Activated naive CD8-positive, alpha-beta T cell (primary cell): ENCODE results near the gene RUSC2.
A peak's percentile ranks its signal among the peaks of the same experiment; 100 is the strongest.
"Not testable (repeated sequence)": the region's sequence is repeated elsewhere in the genome, so short reads cannot be mapped to it uniquely, and the experiment has no call there.

Experiments used
- H3K27ac Mint-ChIP-seq: one replicate; pipeline ENCODE4 v1.8.0; 2021; ENCODE audit warnings: mixed read lengths
- H3K27me3 Mint-ChIP-seq: one replicate; pipeline ENCODE4 v1.8.0; 2021; ENCODE audit warnings: mixed read lengths
- H3K36me3 Mint-ChIP-seq: one replicate; pipeline ENCODE4 v1.8.0; 2021; ENCODE audit warnings: mixed read lengths
- H3K4me1 Mint-ChIP-seq: one replicate; pipeline ENCODE4 v1.8.0; 2021; ENCODE audit warnings: low read depth, mixed read lengths
- H3K4me3 Mint-ChIP-seq: one replicate; pipeline ENCODE4 v1.8.0; 2021; ENCODE audit warnings: mild to moderate bottlenecking, mixed read lengths
- H3K9me3 Mint-ChIP-seq: one replicate; pipeline ENCODE4 v1.8.0; 2021; ENCODE audit warnings: low read depth, mixed read lengths

The RUSC2 gene

GRCh38 chr9:35489313-35490154 is at the start of gene RUSC2:
RUSC2 (plus strand) TSS chr9:35490111; CDS start chr9:35546522, 56,411 bp downstream.
- peaks cover 5% of the 10 kb centered on the region for H3K27me3 Mint-ChIP-seq
- peak within 1 kb of the TSS; percentile 16 for H3K27ac Mint-ChIP-seq
- peaks cover 13% of the 10 kb centered on the region for H3K4me1 Mint-ChIP-seq
- peaks cover 3% of the 10 kb centered on the region for H3K36me3 Mint-ChIP-seq
- H3K4me3 Mint-ChIP-seq = peak within 1 kb of the TSS; percentile 85
- peaks cover 3% of the 10 kb centered on the region for H3K9me3 Mint-ChIP-seq

- no peaks in the 10 kb centered on the region for H3K4me1 Mint-ChIP-seq
- H3K4me3 Mint-ChIP-seq = no peak overlapping the region
- peaks cover 7% of the 10 kb centered on the region for H3K27me3 Mint-ChIP-seq
- no peaks in the 10 kb centered on the region for H3K9me3 Mint-ChIP-seq
- H3K27ac Mint-ChIP-seq = no peak overlapping the region
- no peaks in the 10 kb centered on the region for H3K36me3 Mint-ChIP-seq
Measured at GRCh38 chr9:35446012-35446411, 43.9 kb upstream of the RUSC2 start.

- Mint-ChIP-seq H3K4me3 (no peak overlapping the region), H3K27ac (no peak overlapping the region), H3K27me3 (peaks cover 13% of the 10 kb centered on the region), H3K9me3 (no peaks in the 10 kb centered on the region), H3K4me1 (no peaks in the 10 kb centered on the region), H3K36me3 (peaks cover 3% of the 10 kb centered on the region)
Measured at GRCh38 chr9:35448496-35448895, 41.4 kb upstream of the RUSC2 start.

- peaks cover 7% of the 10 kb centered on the region for H3K9me3 Mint-ChIP-seq
- peaks cover 3% of the 10 kb centered on the region for H3K36me3 Mint-ChIP-seq
- no peak overlapping the region for H3K27ac Mint-ChIP-seq
- H3K27me3 Mint-ChIP-seq = peaks cover 17% of the 10 kb centered on the region
- H3K4me1 Mint-ChIP-seq = no peaks in the 10 kb centered on the region
- H3K4me3 Mint-ChIP-seq = no peak overlapping the region
Measured at GRCh38 chr9:35452481-35452880, 37.4 kb upstream of the RUSC2 start.

GRCh38 chr9:35453786-35454185 is 36.1 kb upstream of the RUSC2 start:
- H3K27me3 Mint-ChIP-seq = peaks cover 17% of the 10 kb centered on the region
- no peak overlapping the region for H3K27ac Mint-ChIP-seq
- H3K4me3 Mint-ChIP-seq = no peak overlapping the region
- H3K9me3 Mint-ChIP-seq = peaks cover 7% of the 10 kb centered on the region
- H3K36me3 Mint-ChIP-seq = peaks cover 3% of the 10 kb centered on the region
- no peaks in the 10 kb centered on the region for H3K4me1 Mint-ChIP-seq

- Mint-ChIP-seq H3K27me3 (peaks cover 17% of the 10 kb centered on the region), H3K4me3 (no peak overlapping the region), H3K36me3 (peaks cover 9% of the 10 kb centered on the region), H3K9me3 (peaks cover 9% of the 10 kb centered on the region), H3K27ac (no peak overlapping the region), H3K4me1 (no peaks in the 10 kb centered on the region)
Measured at GRCh38 chr9:35464141-35465025, 25.5 kb upstream of the RUSC2 start.

- no peak overlapping the region for H3K4me3 Mint-ChIP-seq
- no peaks in the 10 kb centered on the region for H3K4me1 Mint-ChIP-seq
- H3K36me3 Mint-ChIP-seq = no peaks in the 10 kb centered on the region
- no peak overlapping the region for H3K27ac Mint-ChIP-seq
- H3K27me3 Mint-ChIP-seq = peaks cover 11% of the 10 kb centered on the region
- no peaks in the 10 kb centered on the region for H3K9me3 Mint-ChIP-seq
Measured at GRCh38 chr9:35470340-35470739, 19.6 kb upstream of the RUSC2 start.

- Mint-ChIP-seq H3K27ac (no peak overlapping the region), H3K27me3 (peaks cover 13% of the 10 kb centered on the region), H3K4me1 (no peaks in the 10 kb centered on the region), H3K4me3 (no peak overlapping the region), H3K9me3 (no peaks in the 10 kb centered on the region), H3K36me3 (no peaks in the 10 kb centered on the region)
Measured at GRCh38 chr9:35470894-35471293, 19.0 kb upstream of the RUSC2 start.

GRCh38 chr9:35476596-35476995 is 13.3 kb upstream of the RUSC2 start:
- Mint-ChIP-seq H3K4me3 (no peak overlapping the region), H3K9me3 (no peaks in the 10 kb centered on the region), H3K27ac (no peak overlapping the region), H3K27me3 (peaks cover 13% of the 10 kb centered on the region), H3K36me3 (no peaks in the 10 kb centered on the region), H3K4me1 (no peaks in the 10 kb centered on the region)

GRCh38 chr9:35477211-35477855 is 12.6 kb upstream of the RUSC2 start:
- H3K9me3 Mint-ChIP-seq, H3K36me3 Mint-ChIP-seq, H3K4me1 Mint-ChIP-seq, H3K27ac Mint-ChIP-seq, H3K4me3 Mint-ChIP-seq: not testable (repeated sequence)
- H3K27me3 Mint-ChIP-seq = peaks cover 12% of the 10 kb centered on the region

GRCh38 chr9:35478871-35479270 is 11.0 kb upstream of the RUSC2 start:
- Mint-ChIP-seq H3K27ac (no peak overlapping the region), H3K36me3 (no peaks in the 10 kb centered on the region), H3K9me3 (no peaks in the 10 kb centered on the region), H3K27me3 (peaks cover 12% of the 10 kb centered on the region), H3K4me1 (no peaks in the 10 kb centered on the region), H3K4me3 (no peak overlapping the region)

GRCh38 chr9:35481347-35481975 is 8.4 kb upstream of the RUSC2 start:
- H3K4me1 Mint-ChIP-seq = no peaks in the 10 kb centered on the region
- H3K27ac Mint-ChIP-seq = no peak overlapping the region
- no peaks in the 10 kb centered on the region for H3K36me3 Mint-ChIP-seq
- no peaks in the 10 kb centered on the region for H3K9me3 Mint-ChIP-seq
- H3K27me3 Mint-ChIP-seq = peaks cover 2% of the 10 kb centered on the region
- no peak overlapping the region for H3K4me3 Mint-ChIP-seq

- Mint-ChIP-seq H3K36me3 (no peaks in the 10 kb centered on the region), H3K4me3 (no peak overlapping the region), H3K4me1 (no peaks in the 10 kb centered on the region), H3K9me3 (no peaks in the 10 kb centered on the region), H3K27ac (no peak overlapping the region), H3K27me3 (peaks cover 2% of the 10 kb centered on the region)
Measured at GRCh38 chr9:35482071-35482470, 7.8 kb upstream of the RUSC2 start.

- Mint-ChIP-seq H3K4me1 (no peaks in the 10 kb centered on the region), H3K4me3 (no peak overlapping the region), H3K9me3 (no peaks in the 10 kb centered on the region), H3K27me3 (peaks cover 4% of the 10 kb centered on the region), H3K36me3 (peaks cover 3% of the 10 kb centered on the region), H3K27ac (no peak overlapping the region)
Measured at GRCh38 chr9:35484406-35484805, 5.5 kb upstream of the RUSC2 start.
